Left ventricle myocardium inferior (tissue), 1 donor: Measurements from ENCODE around the gene PHB1. TPM values are rescaled to one million over a fixed set of nuclear protein-coding genes. Genes with fewer than 3 reads are reported as not detected.

Experiments
- DNase-seq: peaks from one replicate; pipeline ENCODE4 v3.0.0-alpha.2; 2020
- H3K27ac ChIP-seq: fragments of 200-600 bp; replicated peaks from 2 replicates; pipeline ENCODE4 v1.8.0; 2021
- H3K27me3 ChIP-seq: fragments of 200-600 bp; 2 replicates; pipeline ENCODE4 v1.8.0; 2021; ENCODE audit warnings: low read depth
- H3K36me3 ChIP-seq: fragments of 200-600 bp; 2 replicates; pipeline ENCODE4 v1.8.0; 2021
- H3K4me1 ChIP-seq: fragments of 200-600 bp; 2 replicates; pipeline ENCODE4 v1.8.0; 2021
- H3K4me3 ChIP-seq: fragments of 200-600 bp; 2 replicates; pipeline ENCODE4 v1.8.0; 2021; ENCODE audit warnings: mild to moderate bottlenecking, moderate library complexity
- H3K9me3 ChIP-seq: fragments of 200-600 bp; replicated peaks from 2 replicates; pipeline ENCODE4 v1.8.0; 2021
- intact Hi-C: fragments of 100-400 bp; cut with micrococcal nuclease; formaldehyde crosslinking; loops from one replicate; pipeline ENCODE4 v1.11.0; 2022
- total RNA-seq: library from RNA; stranded (reverse); fragmentation: NEBNext Ultra II Directional; extraction: Animal tissue kit (Norgen Biotek cat#: 25700); gene quantifications from one replicate; pipeline ENCODE4 v1.2.1, GENCODE V29; 2021
- TF ChIP-seq, protein P1 (sequence below): fragments of 200-600 bp; IDR thresholded peaks from 2 replicates; pipeline ENCODE4 v1.8.0; 2021; ENCODE audit warnings: antibody characterized with exemption, mild to moderate bottlenecking, borderline replicate concordance
- donor health status: DM: no; HTN: yes; CAD: no; lungs with severe emphysema.

Gene PHB1
- total RNA-seq, 1 donor from 2014 or later: 217 TPM

- Histone ChIP-seq H3K36me3 (no peaks in the 10 kb centered on the region), H3K4me3 (no peak overlapping the region), H3K27ac (no peak overlapping the region), H3K4me1 (no peaks in the 10 kb centered on the region), H3K27me3 (peaks cover 10% of the 10 kb centered on the region), H3K9me3 (no peaks in the 10 kb centered on the region)
- TF ChIP-seq, protein P1, sequence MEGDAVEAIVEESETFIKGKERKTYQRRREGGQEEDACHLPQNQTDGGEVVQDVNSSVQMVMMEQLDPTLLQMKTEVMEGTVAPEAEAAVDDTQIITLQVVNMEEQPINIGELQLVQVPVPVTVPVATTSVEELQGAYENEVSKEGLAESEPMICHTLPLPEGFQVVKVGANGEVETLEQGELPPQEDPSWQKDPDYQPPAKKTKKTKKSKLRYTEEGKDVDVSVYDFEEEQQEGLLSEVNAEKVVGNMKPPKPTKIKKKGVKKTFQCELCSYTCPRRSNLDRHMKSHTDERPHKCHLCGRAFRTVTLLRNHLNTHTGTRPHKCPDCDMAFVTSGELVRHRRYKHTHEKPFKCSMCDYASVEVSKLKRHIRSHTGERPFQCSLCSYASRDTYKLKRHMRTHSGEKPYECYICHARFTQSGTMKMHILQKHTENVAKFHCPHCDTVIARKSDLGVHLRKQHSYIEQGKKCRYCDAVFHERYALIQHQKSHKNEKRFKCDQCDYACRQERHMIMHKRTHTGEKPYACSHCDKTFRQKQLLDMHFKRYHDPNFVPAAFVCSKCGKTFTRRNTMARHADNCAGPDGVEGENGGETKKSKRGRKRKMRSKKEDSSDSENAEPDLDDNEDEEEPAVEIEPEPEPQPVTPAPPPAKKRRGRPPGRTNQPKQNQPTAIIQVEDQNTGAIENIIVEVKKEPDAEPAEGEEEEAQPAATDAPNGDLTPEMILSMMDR: no peak
- DNase-seq: no peak
- intact Hi-C loops: no loop called here
Measured at GRCh38 chr17:49379926-49380325, 34.8 kb downstream of the PHB1 start.

GRCh38 chr17:49378311-49378710, 36.4 kb downstream of the PHB1 start:
- intact Hi-C loops: no loop called here
- Histone ChIP-seq H3K4me3 (no peak overlapping the region), H3K27ac (no peak overlapping the region), H3K4me1 (no peaks in the 10 kb centered on the region), H3K27me3 (peaks cover 4% of the 10 kb centered on the region), H3K9me3 (no peaks in the 10 kb centered on the region), H3K36me3 (no peaks in the 10 kb centered on the region)
- no peak for DNase-seq
- TF ChIP-seq, protein P1: no peak

DNA sequence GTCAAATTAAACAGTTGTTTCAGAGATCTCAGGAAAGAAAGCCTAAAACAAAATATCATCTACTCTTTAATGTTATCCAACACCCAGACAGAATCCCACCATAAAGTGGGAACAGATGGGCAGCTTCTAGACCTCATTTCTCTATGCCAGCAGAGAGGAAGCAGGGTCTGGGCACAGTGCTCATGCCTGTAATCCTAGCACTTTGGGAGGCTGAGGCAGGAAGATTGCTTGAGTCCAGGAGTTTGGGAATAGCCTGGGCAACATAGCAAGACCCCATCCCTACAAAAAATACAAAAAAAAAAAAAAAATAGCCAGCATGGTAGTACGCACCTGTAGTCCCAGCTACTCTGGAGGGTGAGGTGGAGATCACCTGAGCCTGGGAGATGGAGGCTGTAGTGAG, 39.1 kb downstream of the PHB1 start:
- H3K27ac ChIP-seq: no peak overlapping the region
- intact Hi-C loops: no loop called here
- no peaks in the 10 kb centered on the region for H3K36me3 ChIP-seq
- no peak for DNase-seq
- H3K4me3 ChIP-seq: no peak overlapping the region
- no peaks in the 10 kb centered on the region for H3K27me3 ChIP-seq
- no peaks in the 10 kb centered on the region for H3K9me3 ChIP-seq
- H3K4me1 ChIP-seq: no peaks in the 10 kb centered on the region
- TF ChIP-seq, protein P1: no peak

- no peaks in the 10 kb centered on the region for H3K9me3 ChIP-seq
- H3K4me3 ChIP-seq: no peak overlapping the region
- no peak for DNase-seq
- TF ChIP-seq, protein P1: no peak
- intact Hi-C loops: no loop called here
- H3K27me3 ChIP-seq: no peaks in the 10 kb centered on the region
- H3K27ac ChIP-seq: no peak overlapping the region
- H3K4me1 ChIP-seq: no peaks in the 10 kb centered on the region
- no peaks in the 10 kb centered on the region for H3K36me3 ChIP-seq
Measured at GRCh38 chr17:49373115-49373514, 41.6 kb downstream of the PHB1 start.

DNA sequence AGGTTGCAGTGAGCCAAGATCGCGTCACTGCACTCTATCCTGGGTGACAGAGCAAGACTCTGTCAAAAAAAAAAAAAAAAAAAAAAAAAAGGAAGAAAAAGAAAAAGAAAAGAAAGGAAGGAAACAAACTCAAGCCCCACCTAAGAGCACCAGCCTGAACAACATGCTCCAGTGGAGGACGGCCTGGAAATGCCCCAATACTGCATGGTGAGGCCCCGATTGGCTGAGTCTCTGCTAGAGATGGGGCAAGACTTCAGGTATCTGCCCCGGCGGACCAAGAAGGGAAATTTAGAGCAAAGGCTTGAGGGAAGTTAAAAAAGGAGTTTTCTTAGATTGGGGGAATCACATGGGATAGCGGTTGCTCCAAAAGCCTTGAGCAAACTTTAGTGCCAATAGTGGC, 42.3 kb downstream of the PHB1 start:
- H3K36me3 ChIP-seq: no peaks in the 10 kb centered on the region
- TF ChIP-seq, protein P1: no peak
- H3K27me3 ChIP-seq: no peaks in the 10 kb centered on the region
- H3K27ac ChIP-seq: no peak overlapping the region
- DNase-seq: no peak
- intact Hi-C loops: no loop called here
- H3K4me3 ChIP-seq: no peak overlapping the region
- no peaks in the 10 kb centered on the region for H3K9me3 ChIP-seq
- no peaks in the 10 kb centered on the region for H3K4me1 ChIP-seq
